ENCODE results near the gene GPR75.

Gene GPR75

DNA sequence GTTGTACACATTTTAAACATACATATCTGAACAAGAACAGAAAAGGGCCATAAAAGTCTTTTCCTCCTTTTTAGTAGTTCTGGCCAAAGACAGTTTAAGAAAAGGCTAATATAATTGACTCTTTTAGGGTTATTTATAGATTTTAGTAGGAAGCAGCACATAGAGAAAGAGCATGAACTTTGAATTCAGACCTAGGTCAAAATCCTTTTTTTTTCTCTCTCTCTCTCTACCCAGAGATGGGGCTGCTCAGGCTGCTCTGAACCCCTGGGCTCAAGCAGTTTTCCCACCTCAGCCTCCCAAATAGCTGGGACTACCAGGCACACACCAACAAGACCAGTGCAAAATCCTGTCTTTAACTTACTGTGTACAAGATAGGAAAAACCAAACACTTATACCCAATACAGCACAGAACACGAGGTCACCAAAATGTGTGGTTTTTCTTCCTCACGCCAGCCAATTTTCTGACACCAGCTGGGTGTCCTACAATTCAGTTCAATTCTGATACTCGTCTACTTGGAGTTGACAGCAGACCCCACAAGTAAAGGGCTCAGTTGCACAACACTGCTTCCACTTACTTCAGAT, 40.8 kb downstream of the GPR75 start:
- Histone ChIP-seq H3K4me3 (ENCODE audit: insufficient read depth, low read length, poor library complexity, severe bottlenecking) (no peak overlapping the region), H3K4me2 (ENCODE audit: low read depth, low read length, poor library complexity, severe bottlenecking) (no peak overlapping the region), H3F3A (ENCODE audit: insufficient read depth) (no peaks in the 10 kb centered on the region), H3K9me2 (replicated peaks; ENCODE audit: insufficient read depth, low read length) (no peaks in the 10 kb centered on the region), H3K79me2 (ENCODE audit: insufficient read depth, low read length) (no peaks in the 10 kb centered on the region), H3K36me3 (ENCODE audit: low read length) (peaks cover 18% of the 10 kb centered on the region; the same call in 1 of the 2 replicates), H3K9me3 (ENCODE audit: insufficient read depth, low read length) (no peaks in the 10 kb centered on the region), H3K27ac (ENCODE audit: low read depth, low read length) (no peak overlapping the region), H3K9ac (ENCODE audit: low read length) (no peak overlapping the region), H2AFZ (ENCODE audit: low read depth, low read length, severe bottlenecking) (no peak overlapping the region), H4K20me1 (ENCODE audit: low read depth, low read length) (no peaks in the 10 kb centered on the region), H3K27me3 (ENCODE audit: low read length) (no peaks in the 10 kb centered on the region)
- no peak for TF ChIP-seq EZH2phosphoT487 (conservative IDR thresholded peaks at IDR 0.05; ENCODE audit: low read length)
- TF ChIP-seq, protein P1, sequence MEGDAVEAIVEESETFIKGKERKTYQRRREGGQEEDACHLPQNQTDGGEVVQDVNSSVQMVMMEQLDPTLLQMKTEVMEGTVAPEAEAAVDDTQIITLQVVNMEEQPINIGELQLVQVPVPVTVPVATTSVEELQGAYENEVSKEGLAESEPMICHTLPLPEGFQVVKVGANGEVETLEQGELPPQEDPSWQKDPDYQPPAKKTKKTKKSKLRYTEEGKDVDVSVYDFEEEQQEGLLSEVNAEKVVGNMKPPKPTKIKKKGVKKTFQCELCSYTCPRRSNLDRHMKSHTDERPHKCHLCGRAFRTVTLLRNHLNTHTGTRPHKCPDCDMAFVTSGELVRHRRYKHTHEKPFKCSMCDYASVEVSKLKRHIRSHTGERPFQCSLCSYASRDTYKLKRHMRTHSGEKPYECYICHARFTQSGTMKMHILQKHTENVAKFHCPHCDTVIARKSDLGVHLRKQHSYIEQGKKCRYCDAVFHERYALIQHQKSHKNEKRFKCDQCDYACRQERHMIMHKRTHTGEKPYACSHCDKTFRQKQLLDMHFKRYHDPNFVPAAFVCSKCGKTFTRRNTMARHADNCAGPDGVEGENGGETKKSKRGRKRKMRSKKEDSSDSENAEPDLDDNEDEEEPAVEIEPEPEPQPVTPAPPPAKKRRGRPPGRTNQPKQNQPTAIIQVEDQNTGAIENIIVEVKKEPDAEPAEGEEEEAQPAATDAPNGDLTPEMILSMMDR (IDR thresholded peaks at IDR 0.05; ENCODE audit: insufficient read depth, low read length, poor library complexity, severe bottlenecking), result no peak

DNA sequence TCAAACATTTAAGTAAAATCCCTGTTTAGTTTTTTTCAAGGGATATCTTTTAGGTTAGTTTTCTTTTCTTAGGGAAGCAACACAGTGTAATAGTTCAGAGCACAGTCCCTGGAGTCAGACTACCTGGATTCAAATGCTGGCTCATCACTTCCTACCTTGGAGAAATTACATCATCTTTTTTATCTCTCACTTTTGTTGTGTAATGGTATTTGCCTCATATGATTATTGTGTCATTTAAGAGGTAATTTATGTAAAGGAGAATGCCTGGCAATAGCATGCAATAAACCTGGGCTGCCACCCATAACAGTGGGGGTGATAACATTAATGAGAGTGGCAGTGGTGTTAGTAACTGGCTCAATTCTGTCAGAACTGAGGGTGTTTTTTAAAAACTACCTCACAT, 46.6 kb downstream of the GPR75 start:
- Histone ChIP-seq H4K20me1 (ENCODE audit: low read depth, low read length) (no peaks in the 10 kb centered on the region), H3K9ac (ENCODE audit: low read length) (no peak overlapping the region), H3K4me3 (ENCODE audit: insufficient read depth, low read length, poor library complexity, severe bottlenecking) (no peak overlapping the region), H3F3A (ENCODE audit: insufficient read depth) (no peaks in the 10 kb centered on the region), H3K27ac (ENCODE audit: low read depth, low read length) (no peak overlapping the region), H3K27me3 (ENCODE audit: low read length) (no peaks in the 10 kb centered on the region), H2AFZ (ENCODE audit: low read depth, low read length, severe bottlenecking) (no peak overlapping the region), H3K79me2 (ENCODE audit: insufficient read depth, low read length) (no peaks in the 10 kb centered on the region), H3K9me2 (replicated peaks; ENCODE audit: insufficient read depth, low read length) (no peaks in the 10 kb centered on the region), H3K9me3 (ENCODE audit: insufficient read depth, low read length) (no peaks in the 10 kb centered on the region), H3K4me2 (ENCODE audit: low read depth, low read length, poor library complexity, severe bottlenecking) (no peak overlapping the region), H3K36me3 (ENCODE audit: low read length) (peaks cover 34% of the 10 kb centered on the region; the same call in 1 of the 2 replicates)
- TF ChIP-seq, protein P1 (IDR thresholded peaks at IDR 0.05; ENCODE audit: insufficient read depth, low read length, poor library complexity, severe bottlenecking), result no peak
- TF ChIP-seq EZH2phosphoT487 (conservative IDR thresholded peaks at IDR 0.05; ENCODE audit: low read length), result no peak

DNA sequence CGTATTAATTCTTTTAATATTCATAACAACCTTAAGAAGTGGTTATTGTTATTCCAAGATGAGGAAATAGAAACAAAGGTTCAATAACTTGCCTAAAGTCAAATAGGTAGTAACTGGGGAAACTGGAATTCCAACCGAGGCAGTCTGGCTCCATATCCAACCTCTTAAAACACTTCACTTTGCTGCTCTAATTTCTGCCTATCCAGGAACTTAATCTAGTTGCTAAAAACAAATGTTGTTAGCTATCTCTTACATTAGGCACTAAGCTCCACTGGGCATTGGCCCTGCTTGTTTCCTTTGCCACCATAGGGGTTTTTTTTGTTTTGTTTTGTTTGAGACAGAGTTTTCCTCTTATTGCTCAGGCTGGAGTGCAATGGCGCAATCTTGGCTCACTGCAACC, 48.2 kb downstream of the GPR75 start:
- no peak for TF ChIP-seq EZH2phosphoT487 (conservative IDR thresholded peaks at IDR 0.05; ENCODE audit: low read length)
- TF ChIP-seq, protein P1 (IDR thresholded peaks at IDR 0.05; ENCODE audit: insufficient read depth, low read length, poor library complexity, severe bottlenecking), result no peak
- Histone ChIP-seq H3K27me3 (ENCODE audit: low read length) (no peaks in the 10 kb centered on the region), H3K9ac (ENCODE audit: low read length) (no peak overlapping the region), H3K4me3 (ENCODE audit: insufficient read depth, low read length, poor library complexity, severe bottlenecking) (no peak overlapping the region), H3K27ac (ENCODE audit: low read depth, low read length) (no peak overlapping the region), H3K36me3 (ENCODE audit: low read length) (peaks cover 29% of the 10 kb centered on the region; the same call in 1 of the 2 replicates), H3K79me2 (ENCODE audit: insufficient read depth, low read length) (no peaks in the 10 kb centered on the region), H3K9me3 (ENCODE audit: insufficient read depth, low read length) (no peaks in the 10 kb centered on the region), H2AFZ (ENCODE audit: low read depth, low read length, severe bottlenecking) (no peak overlapping the region), H3K4me2 (ENCODE audit: low read depth, low read length, poor library complexity, severe bottlenecking) (no peak overlapping the region), H3F3A (ENCODE audit: insufficient read depth) (no peaks in the 10 kb centered on the region), H3K9me2 (replicated peaks; ENCODE audit: insufficient read depth, low read length) (no peaks in the 10 kb centered on the region), H4K20me1 (ENCODE audit: low read depth, low read length) (no peaks in the 10 kb centered on the region)

Data from SU-DHL-6 (cell line).